GM19324 (cell line): ENCODE data around the gene GOLGA8A.
A peak's percentile ranks its signal among the peaks of the same experiment; 100 is the strongest.
"Not testable (repeated sequence)": the region's sequence is repeated elsewhere in the genome, so short reads cannot be mapped to it uniquely, and the experiment has no call there.

Experiments used
- ATAC-seq: cut with Tn5 transposase; IDR thresholded peaks from one replicate; pipeline ENCODE4 v1.9.1; 2021; ENCODE audit warnings: mild to moderate bottlenecking, moderate library complexity; ENCODE audit not compliant: unreplicated experiment, low FRiP score

GOLGA8A gene

GRCh38 chr15:34437687-34438086, at the start of gene GOLGA8A:
Gene GOLGA8A (minus strand): TSS chr15:34437808. CDS start chr15:34389691, 48,117 bp downstream.
- ATAC-seq: peak; percentile 61

GRCh38 chr15:34483644-34484043, 46.0 kb upstream of the GOLGA8A start:
- ATAC-seq: no peak

GRCh38 chr15:34481370-34481769, 43.8 kb upstream of the GOLGA8A start:
- no peak for ATAC-seq

GRCh38 chr15:34473840-34474239, 36.2 kb upstream of the GOLGA8A start:
- ATAC-seq: no peak

- ATAC-seq: no peak
These were observed 35.3 kb upstream of the GOLGA8A start for GRCh38 chr15:34472947-34473346.

- ATAC-seq: no peak
These were observed 33.3 kb upstream of the GOLGA8A start for GRCh38 chr15:34470892-34471291.

GRCh38 chr15:34470091-34470490, 32.5 kb upstream of the GOLGA8A start:
- ATAC-seq: no peak

- no peak for ATAC-seq
These were observed 24.1 kb upstream of the GOLGA8A start for GRCh38 chr15:34461730-34462129.

- ATAC-seq: no peak
These were observed 22.8 kb upstream of the GOLGA8A start for GRCh38 chr15:34460451-34460850.

- no peak for ATAC-seq
These were observed 19.1 kb upstream of the GOLGA8A start for GRCh38 chr15:34456658-34457057.

- ATAC-seq: no peak
These were observed 5.3 kb upstream of the GOLGA8A start for GRCh38 chr15:34442891-34443290.

GRCh38 chr15:34439878-34440277, 2.3 kb upstream of the GOLGA8A start:
- no peak for ATAC-seq

GRCh38 chr15:34436956-34437442, 609 bp downstream of the GOLGA8A start:
- peak; percentile 66 for ATAC-seq

- peak; percentile 29 for ATAC-seq
These were observed 1.3 kb downstream of the GOLGA8A start for GRCh38 chr15:34436126-34436955.

GRCh38 chr15:34435658-34436057, 1.9 kb downstream of the GOLGA8A start:
- ATAC-seq: no peak

GRCh38 chr15:34434627-34435305, 2.8 kb downstream of the GOLGA8A start:
- no peak for ATAC-seq

GRCh38 chr15:34433956-34434626, 3.5 kb downstream of the GOLGA8A start:
- ATAC-seq: not testable (repeated sequence)

- not testable (repeated sequence) for ATAC-seq
These were observed 7.0 kb downstream of the GOLGA8A start for GRCh38 chr15:34430642-34431041.

GRCh38 chr15:34423425-34424090, 14.1 kb downstream of the GOLGA8A start:
- ATAC-seq: not testable (repeated sequence)

GRCh38 chr15:34420953-34421352, 16.7 kb downstream of the GOLGA8A start:
- not testable (repeated sequence) for ATAC-seq
